ENCODE results near the gene DNAH11. TPM values are rescaled to one million over a fixed set of nuclear protein-coding genes. Genes with fewer than 3 reads are reported as not detected.

DNAH11 gene
- total RNA-seq, 2 donors from 2014 or later = 0.02 to 9.9 TPM

DNA sequence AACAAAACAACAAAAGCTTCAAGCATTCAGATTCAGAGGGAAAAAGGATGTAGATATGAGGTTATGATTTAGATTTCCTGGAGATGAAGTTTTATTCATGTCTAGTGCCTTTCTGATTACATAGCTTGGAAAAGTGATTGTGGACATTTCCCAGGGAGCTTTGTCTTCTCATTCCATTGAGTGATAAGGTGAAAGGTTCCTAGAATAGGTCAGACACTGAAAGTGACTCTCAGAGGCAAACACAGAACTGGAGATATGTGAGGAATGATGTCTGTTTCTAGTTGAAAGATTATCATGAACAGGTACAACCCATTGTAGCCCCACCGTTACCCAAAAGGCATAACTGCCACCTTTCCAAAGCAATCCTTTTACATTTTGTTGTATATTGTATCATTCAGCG lies 223.4 kb downstream of the DNAH11 start:
- H3K9me3 Mint-ChIP-seq = no peaks in the 10 kb centered on the region
- ATAC-seq = no peak

DNA sequence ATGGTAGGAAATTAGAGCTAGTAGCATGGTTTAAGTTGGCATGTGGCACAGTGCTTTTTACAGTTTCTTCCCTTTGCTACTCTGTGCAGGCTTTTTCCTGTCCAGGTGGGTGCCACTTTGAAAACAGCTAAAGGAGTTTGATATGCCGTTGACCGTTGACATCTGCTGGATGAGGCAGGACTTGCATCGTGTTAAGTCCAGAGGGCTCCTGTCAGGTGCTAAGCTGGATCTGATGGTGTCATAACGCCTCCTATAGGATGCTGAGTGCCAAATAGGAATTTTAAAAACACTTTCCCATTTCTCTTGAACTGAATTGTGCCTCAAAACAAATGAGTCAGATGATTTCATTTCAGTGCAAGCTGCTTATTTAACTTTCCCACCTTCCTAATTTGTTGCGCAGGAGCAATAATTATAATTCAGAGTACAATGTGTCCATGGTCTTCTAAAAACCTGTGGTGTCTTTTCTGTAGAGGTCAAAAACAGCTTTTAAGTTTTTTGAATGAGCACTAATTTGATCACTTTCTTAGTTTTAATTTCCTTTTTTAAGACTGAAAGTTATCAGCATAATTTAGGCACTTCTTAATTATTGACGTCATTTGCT lies 224.6 kb downstream of the DNAH11 start:
- no peaks in the 10 kb centered on the region for H3K36me3 Mint-ChIP-seq

More for the DNA sequence above, 223.4 kb downstream of the DNAH11 start:
- H3K27ac Mint-ChIP-seq = no peak overlapping the region
- no peak for DNase-seq (ENCODE audit: low spot score in 2 of 2)
- H3K36me3 Mint-ChIP-seq = no peaks in the 10 kb centered on the region

DNA sequence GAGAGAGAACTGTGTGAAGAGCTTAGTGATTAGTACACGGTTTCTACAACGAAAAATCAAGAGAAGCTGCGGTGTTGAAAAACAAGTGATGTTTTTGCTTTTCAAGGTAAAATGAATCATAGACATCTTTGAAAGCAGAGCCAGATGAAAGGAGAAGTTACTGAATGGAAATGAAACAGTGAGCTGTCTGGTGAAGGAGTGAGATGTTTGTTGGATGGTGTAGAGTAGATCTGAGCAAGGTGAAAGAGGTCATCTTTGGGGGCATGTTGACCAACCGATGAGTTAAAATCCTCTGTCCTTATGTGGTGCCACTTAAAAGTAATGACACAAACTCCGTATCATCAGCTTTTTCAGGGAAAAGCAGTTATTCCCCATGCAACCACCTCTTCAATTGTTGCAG lies 225.4 kb downstream of the DNAH11 start:
- H3K9me3 Mint-ChIP-seq = no peaks in the 10 kb centered on the region
- H3K36me3 Mint-ChIP-seq = no peaks in the 10 kb centered on the region
- no peak overlapping the region for H3K27ac Mint-ChIP-seq
- peak; percentile 49 to 88 for ATAC-seq
- DNase-seq (ENCODE audit: low spot score in 2 of 2) = no peak

More for the DNA sequence above, 224.6 kb downstream of the DNAH11 start:
- DNase-seq (ENCODE audit: low spot score in 2 of 2) = no peak
- Mint-ChIP-seq H3K9me3 (no peaks in the 10 kb centered on the region), H3K27ac (no peak overlapping the region)
- ATAC-seq = peak; percentile 60 to 63

DNA sequence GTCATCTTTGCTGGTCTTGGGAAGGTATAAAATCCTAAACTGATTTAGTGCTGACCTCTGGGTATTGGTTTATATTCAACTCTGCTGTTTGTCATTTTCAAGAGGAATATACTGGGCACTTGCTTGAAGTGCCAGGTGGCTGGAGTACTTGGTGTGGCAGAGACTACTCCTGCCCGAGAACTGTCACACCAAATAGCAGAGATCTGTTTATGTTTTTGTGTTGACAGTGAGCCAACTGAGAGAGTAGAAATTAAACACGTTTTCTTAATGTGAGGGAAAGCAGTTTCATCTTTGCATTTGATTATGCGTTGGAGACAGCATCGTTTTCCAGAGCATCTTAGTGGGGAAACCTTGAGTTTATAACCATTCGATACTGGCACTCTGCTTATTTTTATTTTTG lies 228.4 kb downstream of the DNAH11 start:
- no peak for DNase-seq (ENCODE audit: low spot score in 2 of 2)
- H3K36me3 Mint-ChIP-seq = no peaks in the 10 kb centered on the region
- ATAC-seq = no peak
- H3K27ac Mint-ChIP-seq = no peak overlapping the region
- H3K9me3 Mint-ChIP-seq = no peaks in the 10 kb centered on the region

DNA sequence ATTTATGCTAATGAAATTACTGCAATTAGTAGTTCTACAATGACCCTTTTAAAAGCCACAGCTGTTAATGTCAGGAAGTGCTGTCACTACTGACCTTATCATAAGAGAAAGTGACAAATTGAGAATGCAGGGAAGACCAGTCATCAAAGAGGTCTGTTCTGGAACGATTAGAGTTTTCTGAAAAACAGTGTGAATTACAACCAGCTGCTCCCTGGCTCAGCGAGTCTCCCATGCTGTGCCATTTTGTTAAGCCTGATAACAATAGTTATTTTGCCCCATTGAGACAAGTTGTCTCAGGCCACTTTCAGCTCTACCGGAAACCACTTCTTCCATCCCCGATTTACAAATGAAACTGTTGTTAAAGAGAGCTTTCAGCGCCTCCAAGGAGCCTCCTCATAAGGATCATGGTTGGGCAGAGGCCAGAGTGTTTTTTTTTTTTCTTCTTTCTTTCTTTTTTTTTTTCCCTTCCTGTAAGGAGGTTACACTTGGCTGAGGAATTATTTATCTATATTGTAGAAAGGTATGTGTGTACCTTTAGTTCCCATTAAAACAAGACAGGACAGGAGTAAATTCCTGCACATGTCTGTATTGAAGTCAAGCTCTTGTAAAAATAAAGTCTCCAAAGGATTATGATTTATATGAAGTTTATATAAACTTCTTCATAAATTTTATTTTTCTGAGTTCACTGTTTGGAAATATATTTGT lies 229.2 kb downstream of the DNAH11 start:
- DNase-seq (ENCODE audit: low spot score in 2 of 2) (no peak), ATAC-seq (no peak)
- no peaks in the 10 kb centered on the region for H3K36me3 Mint-ChIP-seq
- H3K9me3 Mint-ChIP-seq = no peaks in the 10 kb centered on the region
- H3K27ac Mint-ChIP-seq = no peak overlapping the region

DNA sequence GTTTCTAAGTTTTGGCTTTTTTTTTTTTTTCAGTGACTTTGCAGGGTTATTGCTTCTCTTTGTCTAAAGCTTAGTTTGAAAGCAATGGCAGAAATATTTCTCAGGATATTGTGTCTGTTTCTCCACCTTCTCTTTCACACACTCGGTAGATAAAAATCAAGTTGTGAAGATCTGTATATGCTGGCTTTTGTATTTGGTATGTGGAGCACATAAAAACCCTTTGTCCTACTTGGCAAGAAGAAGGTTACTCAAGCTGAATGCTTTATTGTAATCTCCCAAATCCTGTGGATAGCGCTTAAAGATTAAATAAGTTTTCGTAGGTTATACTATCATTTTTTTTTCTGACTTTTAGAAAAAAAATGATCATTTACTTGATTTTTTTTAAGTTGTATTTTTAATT lies 230.5 kb downstream of the DNAH11 start:
- no peak for DNase-seq (ENCODE audit: low spot score in 2 of 2)
- Mint-ChIP-seq H3K36me3 (no peaks in the 10 kb centered on the region), H3K27ac (no peak overlapping the region), H3K9me3 (no peaks in the 10 kb centered on the region)
- ATAC-seq = no peak

DNA sequence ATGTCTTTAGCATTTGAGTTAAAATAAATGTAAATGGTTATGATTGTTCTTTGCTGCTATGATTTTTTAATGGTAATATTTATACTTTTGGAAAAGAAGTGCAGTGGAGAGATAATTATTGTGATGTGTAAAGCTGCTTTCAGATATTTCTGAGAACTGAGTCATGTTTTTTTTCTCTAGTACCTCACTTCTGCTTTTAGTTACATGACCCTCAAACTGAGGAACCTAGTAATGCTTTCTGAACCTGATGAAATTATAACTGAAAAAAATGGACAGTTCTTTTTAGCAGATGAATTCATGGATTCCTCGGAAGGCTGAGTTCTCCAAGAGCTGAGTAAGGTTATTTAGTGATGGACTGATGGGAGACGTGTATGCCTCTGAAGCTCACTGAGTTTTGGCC lies 235.1 kb downstream of the DNAH11 start:
- no peaks in the 10 kb centered on the region for H3K9me3 Mint-ChIP-seq
- no peak for ATAC-seq

DNA sequence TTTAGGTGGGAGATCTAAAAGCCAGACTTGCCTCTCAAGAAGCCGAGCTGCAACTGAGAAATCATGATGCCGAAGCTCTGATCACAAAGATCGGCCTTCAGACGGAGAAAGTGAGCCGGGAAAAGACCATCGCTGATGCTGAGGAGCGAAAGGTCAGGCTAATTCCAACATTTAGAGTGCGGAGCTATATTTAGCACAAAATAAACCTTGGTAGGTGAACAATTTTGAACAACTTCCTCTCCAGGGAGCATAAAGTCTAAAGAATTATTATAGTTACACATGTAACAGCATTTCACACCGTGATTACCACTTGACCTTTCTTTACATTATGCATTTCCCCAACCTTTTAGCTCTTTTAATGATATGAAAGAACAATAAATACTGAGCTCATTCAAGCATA lies 236.1 kb downstream of the DNAH11 start:
- no peak overlapping the region for H3K27ac Mint-ChIP-seq

More for the DNA sequence above, 235.1 kb downstream of the DNAH11 start:
- no peak for DNase-seq (ENCODE audit: low spot score in 2 of 2)
- no peak overlapping the region for H3K27ac Mint-ChIP-seq
- H3K36me3 Mint-ChIP-seq = no peaks in the 10 kb centered on the region

DNA sequence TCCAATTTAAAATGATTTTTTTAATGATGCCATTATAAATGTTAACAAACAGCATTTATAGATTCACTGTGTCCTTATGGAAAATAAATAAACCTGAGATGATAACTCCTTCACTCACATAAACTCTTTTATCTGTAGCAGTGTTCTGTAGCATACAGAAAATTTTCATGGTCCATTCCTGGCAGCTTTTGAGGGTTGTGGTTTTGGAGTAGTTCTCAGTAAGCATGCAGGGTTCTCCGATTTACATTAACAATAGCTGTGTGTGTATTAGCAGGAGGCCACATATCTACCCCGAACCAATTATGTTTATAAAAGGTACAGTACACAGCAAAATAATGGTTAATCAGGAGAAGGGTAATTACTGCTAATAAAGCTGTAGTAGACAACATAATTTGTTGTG lies 240.2 kb downstream of the DNAH11 start:
- no peaks in the 10 kb centered on the region for H3K36me3 Mint-ChIP-seq
- no peaks in the 10 kb centered on the region for H3K9me3 Mint-ChIP-seq
- no peak overlapping the region for H3K27ac Mint-ChIP-seq
- no peak for ATAC-seq
- DNase-seq (ENCODE audit: low spot score in 2 of 2) = no peak

More for the DNA sequence above, 236.1 kb downstream of the DNAH11 start:
- ATAC-seq (no peak), DNase-seq (ENCODE audit: low spot score in 2 of 2) (no peak)
- Mint-ChIP-seq H3K9me3 (no peaks in the 10 kb centered on the region), H3K36me3 (no peaks in the 10 kb centered on the region)

DNA sequence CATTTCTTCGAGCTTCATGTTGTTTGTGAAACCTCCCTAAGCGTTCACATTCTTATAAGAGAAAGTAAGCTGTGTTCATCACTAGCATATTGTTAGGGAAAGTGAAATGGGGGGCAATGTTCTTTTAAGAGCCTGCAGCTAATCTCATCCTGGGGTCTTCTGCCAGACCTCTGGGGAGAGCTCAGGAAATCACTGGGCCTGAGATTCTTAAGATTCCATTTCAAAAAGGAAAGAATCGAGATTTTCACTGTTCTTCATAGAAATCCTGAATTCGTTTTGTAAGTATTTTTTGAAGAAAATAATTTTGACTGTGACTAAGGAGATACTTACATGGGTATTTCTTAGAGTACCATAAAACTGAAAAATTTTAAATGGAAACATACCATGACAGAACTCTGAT lies 242.2 kb downstream of the DNAH11 start:
- Mint-ChIP-seq H3K9me3 (no peaks in the 10 kb centered on the region), H3K36me3 (no peaks in the 10 kb centered on the region), H3K27ac (no peak overlapping the region)
- DNase-seq (ENCODE audit: low spot score in 2 of 2) (no peak), ATAC-seq (no peak)

DNA sequence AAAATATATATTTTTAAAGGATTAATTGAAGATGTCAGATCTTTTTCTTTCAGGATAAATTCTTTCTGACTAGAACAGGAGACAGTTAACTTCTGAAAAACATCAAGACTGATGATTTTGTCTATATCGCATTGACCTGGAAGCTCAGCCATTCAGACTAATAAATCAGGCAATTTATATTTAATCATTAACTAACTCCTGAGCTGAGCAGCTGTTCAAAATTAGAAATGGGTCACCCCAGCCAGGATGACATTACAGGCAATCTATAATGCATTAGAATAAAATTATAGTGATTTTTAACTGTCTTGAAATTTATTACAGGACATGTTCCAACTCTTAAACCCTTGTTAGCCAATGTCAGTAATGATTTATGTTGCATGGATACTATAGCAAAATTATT lies 263.0 kb downstream of the DNAH11 start:
- DNase-seq (ENCODE audit: low spot score in 2 of 2) (no peak), ATAC-seq (no peak)
- Mint-ChIP-seq H3K9me3 (no peaks in the 10 kb centered on the region), H3K27ac (no peak overlapping the region), H3K36me3 (no peaks in the 10 kb centered on the region)

DNA sequence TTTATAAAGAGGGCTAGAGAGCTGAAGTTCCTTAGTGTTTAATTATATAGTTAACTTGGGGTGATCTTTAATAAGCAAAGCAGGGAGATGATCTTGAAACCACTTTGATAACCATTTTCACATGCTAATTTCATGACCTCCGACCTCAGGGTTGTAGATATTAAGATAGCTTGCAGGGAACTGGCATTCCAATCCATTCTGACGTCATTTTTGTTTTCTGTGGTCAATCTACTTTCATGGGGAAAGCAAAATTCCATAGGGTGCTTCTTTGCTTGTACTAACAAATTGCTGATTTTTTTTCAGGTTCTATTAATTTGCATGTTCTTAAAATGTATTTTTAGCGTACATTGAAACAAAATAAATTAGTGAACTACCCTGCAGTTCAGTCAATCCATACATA lies 263.5 kb downstream of the DNAH11 start:
- no peak for ATAC-seq
- Mint-ChIP-seq H3K36me3 (no peaks in the 10 kb centered on the region), H3K9me3 (no peaks in the 10 kb centered on the region), H3K27ac (no peak overlapping the region)
- no peak for DNase-seq (ENCODE audit: low spot score in 2 of 2)

DNA sequence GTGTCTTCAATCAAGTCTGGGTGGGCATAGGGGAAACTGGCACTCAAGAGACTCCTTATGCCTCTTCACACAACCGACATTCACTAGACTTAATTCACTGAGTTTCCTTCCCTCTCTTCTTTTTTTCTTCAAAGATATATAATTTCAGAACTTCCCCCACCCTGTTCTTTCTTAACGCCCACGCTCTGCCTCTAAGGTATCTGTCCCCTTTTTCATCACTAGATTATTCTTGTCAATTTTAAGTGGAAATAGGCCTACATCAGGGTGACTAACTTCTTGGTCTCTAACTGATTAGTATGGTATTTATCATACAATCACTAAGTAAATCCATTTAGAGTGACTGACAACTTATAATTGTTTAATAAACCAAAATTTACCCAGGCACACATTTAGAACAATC lies 276.2 kb downstream of the DNAH11 start:
- no peaks in the 10 kb centered on the region for H3K36me3 Mint-ChIP-seq
- H3K9me3 Mint-ChIP-seq = peaks cover 0 to 10% of the 10 kb centered on the region in 2 donors
- H3K27ac Mint-ChIP-seq = no peak overlapping the region
- DNase-seq (ENCODE audit: low spot score in 2 of 2) = no peak
- peak in 1 of 2 donors; percentile 18 for ATAC-seq

DNA sequence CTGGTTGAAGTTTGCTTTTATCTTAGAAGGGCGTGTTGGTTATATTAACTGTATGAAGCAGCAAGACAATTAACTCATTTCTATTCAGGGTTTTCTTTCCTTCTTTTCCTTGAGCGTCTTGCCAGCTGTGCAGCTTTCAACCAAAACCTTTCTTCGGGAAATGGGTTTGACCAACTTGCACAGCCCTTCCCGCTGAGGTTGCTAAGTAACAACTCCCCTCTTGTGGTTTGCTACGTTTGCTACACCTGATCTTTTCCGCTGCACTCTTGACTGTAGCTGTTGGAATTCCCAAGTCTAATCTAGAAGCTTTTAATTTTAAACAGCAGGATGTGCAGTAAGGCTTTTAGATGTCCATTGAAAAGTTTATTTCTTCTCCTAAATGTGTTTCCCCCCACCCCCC lies 286.0 kb downstream of the DNAH11 start:
- no peak overlapping the region for H3K27ac Mint-ChIP-seq
- no peaks in the 10 kb centered on the region for H3K9me3 Mint-ChIP-seq
- no peaks in the 10 kb centered on the region for H3K36me3 Mint-ChIP-seq
- DNase-seq (ENCODE audit: low spot score in 2 of 2) (no peak), ATAC-seq (no peak)

DNA sequence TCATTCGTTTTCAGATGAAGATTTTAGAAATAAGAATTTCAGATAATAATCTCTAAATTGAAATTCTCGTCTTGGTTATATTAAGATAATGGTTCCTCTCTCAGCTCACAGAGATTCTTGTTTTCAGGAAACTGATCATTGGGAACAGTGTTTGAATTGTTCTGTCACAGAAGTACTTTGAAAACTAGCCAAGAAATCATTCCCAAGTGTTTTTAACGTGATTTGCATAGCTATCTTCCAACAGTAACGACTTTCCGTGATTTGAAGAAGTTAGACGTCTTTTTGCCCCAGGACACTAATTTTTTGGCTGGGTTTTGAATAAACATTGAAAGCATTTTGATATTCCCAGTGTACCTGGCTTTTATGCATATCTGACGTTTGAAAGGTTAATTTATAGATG lies 286.9 kb downstream of the DNAH11 start:
- Mint-ChIP-seq H3K36me3 (no peaks in the 10 kb centered on the region), H3K9me3 (no peaks in the 10 kb centered on the region), H3K27ac (peak overlapping the region in 1 of 2 donors; percentile 29)
- no peak for DNase-seq (ENCODE audit: low spot score in 2 of 2)
- no peak for ATAC-seq

DNA sequence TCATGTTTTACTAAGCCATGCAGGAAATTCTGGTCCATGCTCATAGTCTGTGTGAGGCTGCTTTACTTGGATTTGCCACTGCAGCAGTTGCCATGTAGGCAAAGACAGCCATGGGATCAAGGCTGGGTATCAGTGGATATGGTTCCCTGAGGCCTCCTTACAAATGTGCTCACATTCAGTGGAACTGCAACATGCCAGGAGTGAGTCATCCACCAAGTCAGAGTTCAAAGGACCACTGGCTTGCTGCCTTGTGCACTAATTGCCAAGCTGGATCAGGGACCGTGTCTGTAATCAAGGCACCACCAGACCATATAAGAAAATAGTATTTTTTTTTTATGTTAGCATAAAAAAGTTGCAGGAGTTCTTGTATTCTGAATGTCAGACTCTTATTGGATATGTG lies 301.9 kb downstream of the DNAH11 start:
- H3K9me3 Mint-ChIP-seq = no peaks in the 10 kb centered on the region
- H3K36me3 Mint-ChIP-seq = no peaks in the 10 kb centered on the region
- DNase-seq (ENCODE audit: low spot score in 2 of 2) (no peak), ATAC-seq (no peak)
- no peak overlapping the region for H3K27ac Mint-ChIP-seq

DNA sequence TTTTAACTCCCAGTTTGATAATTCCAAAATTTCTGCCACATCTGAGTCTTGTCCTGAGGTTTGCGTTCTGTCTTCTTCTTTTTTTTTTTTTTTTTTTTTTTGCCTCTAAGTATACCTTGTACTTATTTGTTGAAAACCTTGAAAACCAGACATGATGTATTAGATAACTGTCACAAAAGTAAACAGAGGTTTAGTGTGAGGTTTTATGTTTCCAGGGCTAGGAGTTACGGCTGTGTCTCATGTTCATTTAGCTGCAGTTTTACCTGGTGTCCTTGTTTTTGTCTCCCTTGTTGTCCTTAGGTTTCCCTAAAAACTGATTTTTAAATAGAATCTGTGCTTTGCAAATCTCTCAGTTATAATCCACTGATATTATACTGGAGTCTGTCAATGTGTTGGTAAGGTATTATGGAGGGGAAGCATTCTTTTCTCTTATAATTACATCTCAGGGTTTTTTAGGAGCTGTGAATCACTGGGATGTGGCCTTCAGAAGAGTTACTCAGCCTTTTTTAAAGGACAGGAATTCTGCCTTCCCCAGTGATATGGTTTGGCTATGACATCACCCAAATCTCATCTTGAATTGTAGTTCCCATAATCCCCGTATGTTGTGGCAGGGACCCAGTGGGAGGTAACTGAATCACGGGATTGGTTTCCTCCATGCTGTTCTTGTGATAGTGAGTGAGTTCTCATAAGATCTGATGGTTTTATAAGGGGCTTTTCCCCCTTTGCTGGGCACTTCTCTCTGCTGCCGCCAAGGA lies 307.9 kb downstream of the DNAH11 start:
- peaks cover 0 to 5% of the 10 kb centered on the region in 2 donors for H3K9me3 Mint-ChIP-seq
- H3K27ac Mint-ChIP-seq = peak overlapping the region in 1 of 2 donors; percentile 31
- no peak for DNase-seq (ENCODE audit: low spot score in 2 of 2)
- peaks cover 0 to 11% of the 10 kb centered on the region in 2 donors for H3K36me3 Mint-ChIP-seq
- no peak for ATAC-seq

Data from activated naive CD4-positive, alpha-beta T cell treated with anti-CD3 and anti-CD28 coated beads, Interleukin-2, amount 50 U/mL, for 72 hours (primary cell).